Inflammatory macrophage treated with lipopolysaccharide for 4 hours (primary cell): Measurements from ENCODE around the gene ATF4.
A peak's percentile ranks its signal among the peaks of the same experiment; 100 is the strongest.

Experiments used
- DNase-seq: peaks from one replicate; pipeline ENCODE4 v3.0.0-alpha.2; 2020

ATF4 gene

DNA sequence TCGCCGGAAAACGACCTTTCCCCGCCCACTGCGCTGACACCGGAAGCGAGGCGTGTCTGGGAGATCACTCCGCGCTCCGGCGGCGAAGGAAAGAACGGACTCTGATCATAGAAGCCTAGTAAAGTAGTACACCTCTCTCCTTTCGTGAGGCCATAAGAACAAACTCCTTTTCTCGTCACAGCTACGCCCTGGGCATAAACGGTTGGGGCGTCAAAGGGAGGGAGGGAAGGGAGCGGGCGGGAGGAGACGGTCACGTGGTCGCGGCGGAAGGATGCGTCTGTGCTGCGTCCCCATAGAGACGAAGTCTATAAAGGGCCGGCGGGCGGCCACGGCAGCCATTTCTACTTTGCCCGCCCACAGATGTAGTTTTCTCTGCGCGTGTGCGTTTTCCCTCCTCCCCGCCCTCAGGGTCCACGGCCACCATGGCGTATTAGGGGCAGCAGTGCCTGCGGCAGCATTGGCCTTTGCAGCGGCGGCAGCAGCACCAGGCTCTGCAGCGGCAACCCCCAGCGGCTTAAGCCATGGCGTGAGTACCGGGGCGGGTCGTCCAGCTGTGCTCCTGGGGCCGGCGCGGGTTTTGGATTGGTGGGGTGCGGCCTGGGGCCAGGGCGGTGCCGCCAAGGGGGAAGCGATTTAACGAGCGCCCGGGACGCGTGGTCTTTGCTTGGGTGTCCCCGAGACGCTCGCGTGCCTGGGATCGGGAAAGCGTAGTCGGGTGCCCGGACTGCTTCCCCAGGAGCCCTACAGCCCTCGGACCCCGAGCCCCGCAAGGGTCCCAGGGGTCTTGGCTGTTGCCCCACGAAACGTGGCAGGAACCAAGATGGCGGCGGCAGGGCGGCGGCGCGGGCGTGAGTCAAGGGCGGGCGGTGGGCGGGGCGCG is at the start of gene ATF4:
Gene ATF4 (plus strand): TSS at position 337 of the 880 bp plus-strand sequence. CDS start 884 bp downstream, outside the sequence.
- DNase-seq = peak; percentile 91

DNA sequence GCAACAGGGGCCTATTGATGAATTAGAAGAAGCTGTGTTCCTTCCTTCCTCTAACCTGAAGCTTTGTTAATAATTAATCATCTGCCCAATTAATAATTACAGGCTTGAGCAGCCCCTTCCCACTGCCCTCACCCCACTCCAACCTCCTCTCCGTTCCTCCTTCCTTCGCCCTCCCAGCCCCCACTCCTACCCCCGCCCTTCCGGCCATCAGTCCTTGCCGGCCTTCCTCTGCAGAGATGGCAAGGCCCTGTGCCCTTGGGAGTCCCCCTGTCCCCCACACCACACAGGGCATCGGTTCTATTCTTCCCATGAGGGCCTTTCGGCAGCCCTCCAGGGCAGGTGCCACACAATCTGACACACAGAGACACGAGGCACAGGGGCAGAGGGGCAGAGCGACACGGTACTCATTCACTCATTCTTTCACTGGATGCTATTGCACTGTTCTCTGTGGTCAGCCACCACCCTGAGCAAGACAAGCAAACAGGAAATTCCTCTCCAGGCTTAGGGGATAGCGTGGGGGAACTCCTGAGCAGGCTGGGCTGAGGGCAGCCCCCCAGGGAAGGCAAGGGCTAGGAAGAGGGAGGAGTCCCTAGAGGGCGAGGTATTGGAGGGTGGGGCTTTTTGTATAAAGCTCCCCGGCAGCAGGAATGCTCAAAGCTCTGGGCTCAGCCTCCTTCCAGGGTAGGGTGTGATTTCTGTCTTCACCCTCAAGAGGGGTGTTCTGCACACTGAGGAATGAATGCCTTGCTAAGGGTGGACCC is 48.8 kb upstream of the ATF4 start:
- peak; percentile 78 for DNase-seq

DNA sequence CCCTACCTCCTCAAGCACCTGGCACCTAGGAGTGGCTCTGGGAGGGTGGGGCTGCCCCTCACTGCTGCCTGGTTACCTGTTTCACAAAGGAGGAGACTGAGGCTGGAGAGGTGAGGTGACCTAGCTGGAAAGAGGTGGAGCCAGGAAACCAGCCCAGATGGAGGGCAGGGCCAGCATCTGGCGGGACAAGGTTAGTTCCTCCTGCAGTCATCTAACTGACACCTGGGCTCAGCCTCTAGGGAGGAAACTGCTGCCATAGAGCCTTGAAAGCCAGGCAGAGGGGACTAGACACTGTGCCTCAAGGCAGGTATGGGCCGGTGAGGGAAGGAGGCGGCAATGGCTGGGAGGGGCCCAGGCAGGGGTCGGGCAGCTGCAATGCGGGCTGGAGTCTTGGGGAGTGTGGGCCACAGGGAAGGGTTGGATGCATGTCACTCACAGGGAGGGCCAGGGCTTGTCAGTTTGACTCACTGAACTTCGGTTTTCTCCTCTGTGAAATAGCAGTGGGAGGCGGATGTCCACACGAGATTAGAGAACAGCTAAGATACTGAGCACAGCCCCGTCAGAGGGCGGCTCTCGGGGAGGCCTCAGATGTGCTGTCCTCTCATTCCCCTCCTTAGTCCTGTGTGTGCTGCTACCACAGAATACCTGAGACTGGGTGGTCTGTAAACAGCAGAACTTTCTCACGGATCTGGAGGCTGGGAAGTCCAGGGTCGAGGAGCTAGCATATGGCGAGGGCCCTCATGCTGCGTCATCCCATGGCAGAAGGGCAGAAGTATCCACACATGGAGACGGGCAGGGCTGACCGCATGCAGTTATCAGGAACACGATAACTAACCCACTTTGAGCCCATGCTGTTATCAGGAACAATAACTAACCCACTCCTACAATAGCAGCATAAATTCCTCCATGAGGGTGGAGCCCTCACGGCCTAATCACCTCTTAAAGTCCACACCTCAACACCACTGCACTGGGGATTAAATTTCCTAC is 47.5 kb upstream of the ATF4 start:
- DNase-seq = peak; percentile 55

GRCh38 chr22:39473851-39474250 is 46.5 kb upstream of the ATF4 start:
- DNase-seq = no peak

DNA sequence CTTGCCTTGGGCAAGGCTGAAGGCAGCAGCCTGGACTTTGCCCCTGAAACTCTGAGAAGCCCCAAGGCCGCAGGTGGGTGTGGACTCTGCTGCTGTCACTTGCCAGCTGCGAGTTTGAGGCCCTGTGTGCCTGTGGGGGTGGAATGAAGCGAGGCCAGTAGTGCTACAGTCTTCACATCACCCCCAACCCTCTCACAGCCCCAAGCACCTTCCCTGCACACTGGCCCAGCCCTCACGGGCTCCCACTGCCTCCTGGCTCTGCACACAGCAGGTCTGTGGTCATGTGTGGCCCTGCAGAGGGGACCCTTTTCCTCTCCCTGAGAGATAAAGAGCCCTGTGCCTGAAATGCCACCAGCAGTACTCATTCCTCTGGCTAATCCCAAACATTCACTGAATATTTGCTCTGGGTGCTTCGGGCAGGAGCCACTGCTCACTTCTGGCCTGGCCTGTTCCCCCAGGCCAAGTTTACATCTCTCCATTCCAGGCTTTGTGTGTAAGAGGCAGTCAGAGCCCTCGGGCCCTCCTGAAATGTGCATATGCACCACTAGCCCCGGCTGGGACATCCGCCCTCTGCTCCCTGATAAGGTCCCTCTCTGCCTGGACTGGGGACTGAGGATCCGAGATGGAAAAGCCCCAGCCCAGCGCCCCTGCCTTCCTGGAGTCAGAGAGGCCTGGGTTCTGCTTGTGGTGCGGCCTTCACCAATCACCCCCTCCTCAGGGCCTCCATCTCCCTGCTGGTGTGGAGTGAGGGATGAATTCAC is 45.8 kb upstream of the ATF4 start:
- no peak for DNase-seq

- no peak for DNase-seq
These were observed 45.0 kb upstream of the ATF4 start for GRCh38 chr22:39475337-39475736.

DNA sequence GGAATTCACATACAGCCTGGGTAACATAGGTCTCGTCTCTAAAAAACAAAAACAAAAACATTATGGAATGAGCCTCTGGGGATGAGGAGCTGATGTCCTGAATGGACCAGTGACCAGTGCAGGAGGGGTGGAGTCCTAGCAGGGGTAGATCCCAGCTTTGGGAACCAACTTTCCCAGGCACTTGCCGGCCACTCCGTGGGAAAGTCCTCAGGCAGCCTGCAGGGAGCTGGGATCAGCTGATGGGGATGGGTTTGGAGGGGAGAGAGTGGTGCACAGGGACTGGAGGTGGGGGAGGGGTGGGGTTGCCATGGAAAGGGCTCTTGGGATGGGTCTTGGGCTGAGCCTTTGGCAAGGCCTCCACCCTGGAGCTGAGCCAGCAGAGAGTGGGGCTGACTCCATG is 44.5 kb upstream of the ATF4 start:
- no peak for DNase-seq

GRCh38 chr22:39476664-39477063 is 43.7 kb upstream of the ATF4 start:
- no peak for DNase-seq

- DNase-seq = no peak
These were observed 42.8 kb upstream of the ATF4 start for GRCh38 chr22:39477542-39477941.

- DNase-seq = no peak
These were observed 41.9 kb upstream of the ATF4 start for GRCh38 chr22:39478441-39478850.

DNA sequence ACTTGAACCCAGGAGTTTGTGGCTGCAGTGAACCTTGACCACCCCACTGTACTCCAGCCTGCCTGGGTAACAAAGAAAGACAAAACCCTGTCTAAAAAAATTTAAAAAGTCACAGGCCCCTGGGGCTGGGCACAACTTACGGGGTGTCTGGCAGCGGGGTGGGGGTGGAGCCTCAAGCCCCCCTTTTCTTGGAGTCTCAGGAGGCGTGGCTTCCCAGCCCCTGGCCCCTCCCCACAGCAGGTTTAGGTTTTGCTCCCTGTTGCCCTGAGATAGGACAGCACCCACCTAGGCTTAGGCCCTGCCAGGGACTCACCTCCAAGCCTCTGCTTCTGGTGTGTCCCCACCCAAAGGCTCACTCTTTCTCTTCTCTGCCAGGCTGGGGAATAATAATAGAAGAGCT is 41.1 kb upstream of the ATF4 start:
- no peak for DNase-seq

- no peak for DNase-seq
These were observed 39.8 kb upstream of the ATF4 start for GRCh38 chr22:39480557-39480956.

DNA sequence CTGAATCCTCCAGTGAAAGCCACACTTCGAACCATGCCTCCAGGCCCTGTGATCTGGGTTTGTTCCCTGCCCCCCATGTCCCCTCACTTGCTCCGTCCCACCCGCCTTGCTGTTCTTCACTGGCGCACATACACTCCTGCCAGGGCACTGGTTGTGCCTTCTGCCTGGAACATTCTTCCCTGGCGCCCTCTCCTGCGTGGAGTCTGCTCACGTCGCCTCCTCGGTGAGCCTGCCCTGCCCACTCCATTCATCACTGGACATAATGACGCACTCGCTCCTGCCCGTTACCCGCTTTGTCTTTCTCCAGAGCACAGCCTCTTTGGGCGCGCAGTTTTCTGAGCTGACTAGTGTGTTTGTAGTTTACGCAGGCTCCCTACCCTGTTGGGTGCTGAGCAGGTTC is 39.3 kb upstream of the ATF4 start:
- no peak for DNase-seq

DNA sequence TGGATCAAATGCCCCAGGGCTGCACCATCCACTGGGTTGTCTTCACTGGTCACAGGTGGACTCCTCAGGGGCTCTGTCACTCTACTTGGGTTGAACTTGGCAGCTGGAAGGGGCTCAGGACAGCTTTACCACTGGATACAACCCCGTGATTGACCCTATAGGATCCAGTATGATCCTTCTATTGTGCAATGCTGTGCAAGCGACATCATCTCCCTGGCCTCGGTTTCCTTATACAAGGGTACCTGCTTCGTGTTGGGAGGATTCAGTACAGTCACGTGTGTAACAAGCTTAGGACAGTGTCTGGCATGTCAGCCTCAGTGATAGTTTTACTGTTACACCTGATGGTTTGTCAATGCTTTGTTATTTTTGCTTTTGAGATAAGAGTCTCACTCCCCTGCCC is 38.8 kb upstream of the ATF4 start:
- DNase-seq = no peak

DNA sequence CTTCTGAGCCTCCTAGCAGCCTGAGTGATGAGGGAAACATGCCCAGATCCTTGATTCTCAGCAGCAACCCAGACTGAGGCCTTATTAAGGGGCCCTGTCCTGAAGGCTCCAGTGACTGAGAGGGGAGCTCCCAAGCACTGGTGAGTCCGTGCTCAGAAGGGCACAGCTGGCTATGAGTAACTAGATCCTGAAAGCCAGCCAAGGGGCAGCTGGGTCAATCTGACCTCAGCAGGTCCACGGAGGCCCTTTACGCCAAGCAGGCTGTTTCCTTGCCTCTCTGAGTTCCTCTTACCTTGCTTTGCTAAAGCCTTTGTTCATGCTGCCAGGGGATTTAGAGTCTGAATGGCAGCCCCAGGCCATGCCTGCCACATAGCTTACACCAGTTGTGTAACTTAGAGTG is 37.6 kb upstream of the ATF4 start:
- no peak for DNase-seq

DNA sequence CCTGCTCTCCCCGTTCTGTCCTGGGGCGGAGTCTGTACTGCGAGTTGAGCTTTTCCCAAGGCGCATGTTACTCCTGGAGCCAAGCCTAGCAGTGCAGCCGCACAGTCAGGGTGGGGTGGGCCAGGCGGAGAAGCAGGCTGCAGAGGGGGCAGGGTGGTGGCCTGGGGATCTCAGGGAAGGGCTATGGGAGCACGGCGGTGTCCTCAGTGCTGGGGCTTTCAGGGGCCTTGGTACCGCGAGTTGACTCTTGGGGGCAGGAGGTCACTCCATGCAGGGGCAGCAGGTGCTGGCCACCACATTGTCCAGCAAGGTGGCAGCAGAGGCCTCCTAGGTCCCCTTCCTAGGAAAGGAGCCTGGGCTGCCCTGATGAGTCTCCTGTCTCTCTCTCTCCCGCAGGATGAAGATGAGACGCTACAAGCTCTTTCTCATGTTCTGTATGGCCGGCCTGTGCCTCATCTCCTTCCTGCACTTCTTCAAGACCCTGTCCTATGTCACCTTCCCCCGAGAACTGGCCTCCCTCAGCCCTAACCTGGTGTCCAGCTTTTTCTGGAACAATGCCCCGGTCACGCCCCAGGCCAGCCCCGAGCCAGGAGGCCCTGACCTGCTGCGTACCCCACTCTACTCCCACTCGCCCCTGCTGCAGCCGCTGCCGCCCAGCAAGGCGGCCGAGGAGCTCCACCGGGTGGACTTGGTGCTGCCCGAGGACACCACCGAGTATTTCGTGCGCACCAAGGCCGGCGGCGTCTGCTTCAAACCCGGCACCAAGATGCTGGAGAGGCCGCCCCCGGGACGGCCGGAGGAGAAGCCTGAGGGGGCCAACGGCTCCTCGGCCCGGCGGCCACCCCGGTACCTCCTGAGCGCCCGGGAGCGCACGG is 33.2 kb upstream of the ATF4 start:
- DNase-seq = no peak

DNA sequence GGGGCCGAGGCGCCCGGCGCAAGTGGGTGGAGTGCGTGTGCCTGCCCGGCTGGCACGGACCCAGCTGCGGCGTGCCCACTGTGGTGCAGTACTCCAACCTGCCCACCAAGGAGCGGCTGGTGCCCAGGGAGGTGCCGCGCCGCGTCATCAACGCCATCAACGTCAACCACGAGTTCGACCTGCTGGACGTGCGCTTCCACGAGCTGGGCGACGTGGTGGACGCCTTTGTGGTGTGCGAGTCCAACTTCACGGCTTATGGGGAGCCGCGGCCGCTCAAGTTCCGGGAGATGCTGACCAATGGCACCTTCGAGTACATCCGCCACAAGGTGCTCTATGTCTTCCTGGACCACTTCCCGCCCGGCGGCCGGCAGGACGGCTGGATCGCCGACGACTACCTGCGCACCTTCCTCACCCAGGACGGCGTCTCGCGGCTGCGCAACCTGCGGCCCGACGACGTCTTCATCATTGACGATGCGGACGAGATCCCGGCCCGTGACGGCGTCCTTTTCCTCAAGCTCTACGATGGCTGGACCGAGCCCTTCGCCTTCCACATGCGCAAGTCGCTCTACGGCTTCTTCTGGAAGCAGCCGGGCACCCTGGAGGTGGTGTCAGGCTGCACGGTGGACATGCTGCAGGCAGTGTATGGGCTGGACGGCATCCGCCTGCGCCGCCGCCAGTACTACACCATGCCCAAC is 32.4 kb upstream of the ATF4 start:
- DNase-seq = no peak

DNA sequence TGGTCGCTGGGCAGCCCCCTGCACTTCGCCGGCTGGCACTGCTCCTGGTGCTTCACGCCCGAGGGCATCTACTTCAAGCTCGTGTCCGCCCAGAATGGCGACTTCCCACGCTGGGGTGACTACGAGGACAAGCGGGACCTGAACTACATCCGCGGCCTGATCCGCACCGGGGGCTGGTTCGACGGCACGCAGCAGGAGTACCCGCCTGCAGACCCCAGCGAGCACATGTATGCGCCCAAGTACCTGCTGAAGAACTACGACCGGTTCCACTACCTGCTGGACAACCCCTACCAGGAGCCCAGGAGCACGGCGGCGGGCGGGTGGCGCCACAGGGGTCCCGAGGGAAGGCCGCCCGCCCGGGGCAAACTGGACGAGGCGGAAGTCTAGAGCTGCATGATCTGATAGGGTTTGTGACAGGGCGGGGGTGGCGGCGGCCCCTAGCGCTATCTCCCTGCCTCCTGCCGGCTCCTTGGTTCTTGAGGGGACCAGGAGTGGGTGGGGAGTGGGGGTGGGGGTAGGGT is 31.7 kb upstream of the ATF4 start:
- DNase-seq = no peak

- peak; percentile 25 for DNase-seq
These were observed 31.0 kb upstream of the ATF4 start for GRCh38 chr22:39489094-39490068.
